Fibroblast of skin of right quadriceps (primary cell): ENCODE results near the gene CDKN2A.

ENCODE experiments used
- DNase-seq: peaks from one replicate; pipeline ENCODE4 v3.0.0-alpha.2; 2013

Gene CDKN2A

GRCh38 chr9:21935631-21936030, 58.6 kb downstream of the CDKN2A start:
- no peak for DNase-seq

- DNase-seq: peak; percentile 34
Observed at GRCh38 chr9:21933865-21934264, 60.3 kb downstream of the CDKN2A start.

- no peak for DNase-seq
Observed at GRCh38 chr9:21933281-21933680, 60.9 kb downstream of the CDKN2A start.

GRCh38 chr9:21931428-21931827, 62.8 kb downstream of the CDKN2A start:
- no peak for DNase-seq

GRCh38 chr9:21927752-21928151, 66.4 kb downstream of the CDKN2A start:
- no peak for DNase-seq

GRCh38 chr9:21923694-21924093, 70.5 kb downstream of the CDKN2A start:
- DNase-seq: no peak

GRCh38 chr9:21919377-21920362, 74.5 kb downstream of the CDKN2A start:
- peak; percentile 82 for DNase-seq
